GM18873 (cell line): ENCODE results near the gene ZSCAN16.

ENCODE experiments used
- ATAC-seq: cut with Tn5 transposase; IDR thresholded peaks from one replicate; pipeline ENCODE4 v1.9.1; 2021; ENCODE audit warnings: mild to moderate bottlenecking, moderate library complexity, moderate number of reproducible peaks; ENCODE audit not compliant: unreplicated experiment, low FRiP score

ZSCAN16 gene

GRCh38 chr6:28167068-28167467, 42.7 kb downstream of the ZSCAN16 start:
- ATAC-seq, result no peak

DNA sequence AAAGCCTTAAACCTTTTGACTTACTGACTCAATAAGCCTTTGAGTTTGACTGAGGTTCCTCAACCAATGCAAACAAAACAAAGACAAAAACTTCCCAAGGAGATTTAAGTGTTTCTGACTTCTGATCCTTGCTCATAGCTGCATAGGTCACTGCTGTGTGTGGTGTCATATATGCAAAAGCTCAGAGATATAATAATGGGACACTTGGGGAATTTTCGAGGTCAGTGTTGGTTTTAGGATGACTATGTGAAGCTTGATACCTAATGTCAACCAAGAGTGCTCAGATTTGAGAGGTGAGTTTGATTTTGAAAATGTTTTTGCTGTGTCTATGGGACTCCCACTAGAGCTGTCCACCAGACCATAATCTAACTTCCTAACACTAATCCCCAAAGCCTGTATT, 43.5 kb downstream of the ZSCAN16 start:
- no peak for ATAC-seq

- ATAC-seq, result no peak
These were observed 46.9 kb downstream of the ZSCAN16 start for GRCh38 chr6:28171271-28171670.

DNA sequence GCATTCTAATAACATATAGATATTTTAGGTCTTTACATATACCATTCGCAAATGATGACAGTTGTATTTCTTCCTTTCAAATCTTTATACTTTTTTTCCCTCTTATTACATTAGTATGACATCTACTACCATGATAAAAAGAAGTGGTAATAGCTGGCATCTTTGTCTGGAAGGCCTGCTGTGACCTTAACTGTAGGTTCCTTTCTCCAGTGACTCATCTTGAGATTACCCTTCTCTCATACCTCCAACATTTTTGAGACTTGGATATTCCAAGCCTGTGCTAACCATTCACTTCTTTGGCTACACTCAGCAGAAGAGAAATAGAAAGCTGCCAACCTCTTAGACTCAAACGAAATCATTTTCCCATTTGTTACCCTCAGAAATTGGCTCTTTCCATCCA, 47.6 kb downstream of the ZSCAN16 start:
- no peak for ATAC-seq

- ATAC-seq, result no peak
These were observed 52.0 kb downstream of the ZSCAN16 start for GRCh38 chr6:28176373-28176772.
